ENCODE results near the gene LRP10. TPM values are rescaled to one million over a fixed set of nuclear protein-coding genes. Genes with fewer than 3 reads are reported as not detected.

The LRP10 gene
- total and polyA plus RNA-seq, 2 of the 8 experiments (the other 6 are each of a cell fraction or from before 2014, with no cell fraction given): 12.4 to 15.6 TPM

DNA sequence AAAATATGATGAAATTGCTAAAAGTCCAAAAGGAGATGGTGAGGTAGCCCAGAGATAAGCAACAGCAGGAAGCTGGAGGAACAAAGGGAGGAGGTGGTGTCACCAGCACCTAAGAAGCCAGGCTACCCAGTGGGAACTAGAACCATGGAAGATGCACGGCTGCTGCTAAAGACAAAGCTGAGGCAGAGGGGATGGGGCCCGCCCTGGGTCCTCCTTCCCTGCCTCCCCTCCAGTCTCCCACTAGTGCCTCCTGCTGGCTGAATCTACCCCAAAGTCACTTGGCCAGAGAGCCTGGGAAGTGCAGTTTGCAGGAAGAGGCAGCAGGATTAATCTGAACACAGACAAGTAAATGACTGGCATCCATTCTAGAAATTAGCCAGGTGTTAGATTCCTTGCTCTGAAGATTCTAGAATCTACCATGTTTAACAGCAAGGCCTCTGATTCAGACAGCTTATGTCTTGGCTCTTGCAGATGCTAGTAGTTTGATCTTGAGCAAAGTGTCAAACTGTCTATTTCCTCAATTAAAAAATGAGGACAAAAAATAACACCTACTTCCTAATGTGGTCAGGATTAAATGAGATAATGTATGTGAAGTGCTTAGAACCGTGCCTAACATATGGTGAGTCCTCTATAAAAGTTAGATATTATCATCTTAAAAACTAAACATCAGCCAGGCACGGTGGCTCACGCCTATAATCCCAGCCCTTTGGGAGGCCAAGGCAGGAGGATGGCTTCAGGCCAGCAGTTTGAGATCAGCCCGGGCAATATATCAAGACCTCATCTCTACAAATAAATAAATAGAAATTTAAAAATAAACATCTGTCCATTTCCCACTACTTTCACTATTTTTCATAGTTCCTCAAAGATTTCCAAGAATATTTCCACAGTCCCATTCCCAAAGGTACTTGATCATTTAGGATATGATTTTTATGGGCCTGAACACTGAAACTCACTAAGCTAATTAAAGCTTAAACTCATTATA is 5.8 kb upstream of the LRP10 start:
- H2BK12ac ChIP-seq (ENCODE audit: low read depth, low read length): no peak overlapping the region
- peak overlapping the region; percentile 75; the same call in 1 of the 2 replicates for H4K8ac ChIP-seq (ENCODE audit: extremely low read depth, insufficient read depth, low read length)
- H3K79me1 ChIP-seq (ENCODE audit: low read depth, low read length): no peaks in the 10 kb centered on the region
- H3K79me2 ChIP-seq (ENCODE audit: control insufficient read depth in 1 of 2, insufficient read depth in 2 of 2, low read length in 2 of 2): no peaks in the 10 kb centered on the region
- no peak overlapping the region for H2BK5ac ChIP-seq (ENCODE audit: low read depth, low read length)
- H3K27ac ChIP-seq (ENCODE audit: low read depth, low read length): no peak overlapping the region
- no peak for FAIRE-seq
- H2BK20ac ChIP-seq (ENCODE audit: low read length): no peak overlapping the region
- 0 out of 4 replicates have a peak, but pooled peaks of 1 of the 2 experiments have one; percentile 41 for TF ChIP-seq HDAC2 (IDR thresholded peaks at IDR 0.05; ENCODE audit: borderline replicate concordance in 1 of 2, low read depth in 2 of 2, low read length in 2 of 2)
- no peak for TF ChIP-seq HDAC6 (IDR thresholded peaks at IDR 0.05; ENCODE audit: low read depth, low read length)
- peak; percentile 45 to 62 for TF ChIP-seq RAD21 (IDR thresholded peaks at IDR 0.05 in 1 of 2, conservative IDR thresholded peaks at IDR 0.05 in 1 of 2; ENCODE audit: low read depth in 2 of 2, low read length in 2 of 2)
- TF ChIP-seq, protein P1, sequence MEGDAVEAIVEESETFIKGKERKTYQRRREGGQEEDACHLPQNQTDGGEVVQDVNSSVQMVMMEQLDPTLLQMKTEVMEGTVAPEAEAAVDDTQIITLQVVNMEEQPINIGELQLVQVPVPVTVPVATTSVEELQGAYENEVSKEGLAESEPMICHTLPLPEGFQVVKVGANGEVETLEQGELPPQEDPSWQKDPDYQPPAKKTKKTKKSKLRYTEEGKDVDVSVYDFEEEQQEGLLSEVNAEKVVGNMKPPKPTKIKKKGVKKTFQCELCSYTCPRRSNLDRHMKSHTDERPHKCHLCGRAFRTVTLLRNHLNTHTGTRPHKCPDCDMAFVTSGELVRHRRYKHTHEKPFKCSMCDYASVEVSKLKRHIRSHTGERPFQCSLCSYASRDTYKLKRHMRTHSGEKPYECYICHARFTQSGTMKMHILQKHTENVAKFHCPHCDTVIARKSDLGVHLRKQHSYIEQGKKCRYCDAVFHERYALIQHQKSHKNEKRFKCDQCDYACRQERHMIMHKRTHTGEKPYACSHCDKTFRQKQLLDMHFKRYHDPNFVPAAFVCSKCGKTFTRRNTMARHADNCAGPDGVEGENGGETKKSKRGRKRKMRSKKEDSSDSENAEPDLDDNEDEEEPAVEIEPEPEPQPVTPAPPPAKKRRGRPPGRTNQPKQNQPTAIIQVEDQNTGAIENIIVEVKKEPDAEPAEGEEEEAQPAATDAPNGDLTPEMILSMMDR (IDR thresholded peaks at IDR 0.05; ENCODE audit: control extremely low read depth in 1 of 3, insufficient read depth in 1 of 3, low read depth in 1 of 3, low read length in 3 of 3): peak; percentile 76 to 85 (median 77)
- no peaks in the 10 kb centered on the region for H3K27me3 ChIP-seq (replicated peaks in 1 of 4; ENCODE audit: control insufficient read depth in 3 of 4, extremely low read depth in 1 of 4, insufficient read depth in 3 of 4, low read length in 3 of 4)
- H2BK15ac ChIP-seq (ENCODE audit: low read length): no peak overlapping the region
- no peak overlapping the region for H3K56ac ChIP-seq (replicated peaks; ENCODE audit: insufficient read length, low read depth, low read length)
- no peak overlapping the region for H4K91ac ChIP-seq (replicated peaks; ENCODE audit: insufficient read length, low read length)
- CTCF ChIA-PET (ENCODE audit: partially characterized antibody): interaction anchor here (0.6 to 56.0 kb wide), 18 partner anchors 8 to 1895 kb away, joined by 3 to 1562 read pairs (median 3); partner anchors contain the start of genes MMP14, MRPL52 and SLC7A7
- no peak overlapping the region for H3K9ac ChIP-seq (replicated peaks in 1 of 4; ENCODE audit: extremely low read depth in 1 of 4, low read depth in 3 of 4, low read length in 3 of 4)
- H3K4me3 ChIP-seq (ENCODE audit: extremely low read depth in 1 of 4, insufficient read depth in 2 of 4, low read depth in 3 of 4, low read length in 4 of 4): no peak overlapping the region
- H3K14ac ChIP-seq (ENCODE audit: insufficient read length): no peak overlapping the region
- peaks cover 0 to 6% (median 2%) of the 10 kb centered on the region in 4 experiments; a peak in 3 of 7 replicates for H3K4me1 ChIP-seq (replicated peaks in 1 of 4; ENCODE audit: control insufficient read depth in 3 of 4, insufficient read depth in 4 of 4, low read length in 3 of 4)
- no peak overlapping the region for H3K18ac ChIP-seq (ENCODE audit: extremely low read depth, low read length)
- WGBS, 2 experiments (ENCODE audit: extremely low coverage in 1 of 2, insufficient coverage in 1 of 2, insufficient read length in 1 of 2, insufficient replicate concordance in 2 of 2, low coverage in 1 of 2, low lambda C conversion rate in 2 of 2, missing lambda C conversion rate in 1 of 2): 72% methylated on average over 6 of the region's 6 CpGs; no CpG with 5 or more reads in 1 of the 2 experiments
- H4K5ac ChIP-seq (ENCODE audit: insufficient read length, low read depth, low read length): no peak overlapping the region
- no peaks in the 10 kb centered on the region for H3K9me3 ChIP-seq (ENCODE audit: insufficient read depth in 2 of 2, low read depth in 1 of 2, low read length in 1 of 2)
- no peaks in the 10 kb centered on the region for H3K36me3 ChIP-seq (ENCODE audit: control insufficient read depth in 2 of 4, insufficient read depth in 4 of 4, low read length in 3 of 4)
- H3K23me2 ChIP-seq (ENCODE audit: low read depth, low read length): no peaks in the 10 kb centered on the region
- no peak overlapping the region for H3K4ac ChIP-seq (replicated peaks; ENCODE audit: insufficient read length, low read depth, low read length)
- POLR2A ChIA-PET (ENCODE audit: partially characterized antibody): interaction anchor here (0.7 to 1.5 kb wide), 9 partner anchors 13 to 456 kb away, joined by 3 to 6 read pairs (median 4); partner anchors contain the start of gene OXA1L
- no peak overlapping the region for H3K4me2 ChIP-seq (ENCODE audit: insufficient read depth in 1 of 2, low read depth in 2 of 2, low read length in 2 of 2)
- H2AFZ ChIP-seq (ENCODE audit: low read length): no peak overlapping the region
- no peak overlapping the region for H2BK120ac ChIP-seq (replicated peaks; ENCODE audit: low read depth, low read length)
- no peaks in the 10 kb centered on the region for H4K20me1 ChIP-seq (replicated peaks in 1 of 2; ENCODE audit: control insufficient read depth in 1 of 2, insufficient read depth in 2 of 2, low read length in 2 of 2)
- DNase-seq (ENCODE audit: low read depth in 1 of 2, low spot score in 2 of 2): peak in 1 of 2 experiments; percentile 87
- H2AK5ac ChIP-seq (ENCODE audit: low read depth, low read length): no peak overlapping the region
- no peak overlapping the region for H3K23ac ChIP-seq (ENCODE audit: insufficient read length)
